GM19023 (cell line): ENCODE data around the gene C6orf15.

ENCODE experiments used
- ATAC-seq: cut with Tn5 transposase; IDR thresholded peaks from one replicate; pipeline ENCODE4 v1.9.1; 2021; ENCODE audit warnings: mild to moderate bottlenecking, moderate library complexity; ENCODE audit not compliant: unreplicated experiment

The C6orf15 gene

GRCh38 chr6:31110825-31111582 lies 1.4 kb downstream of the C6orf15 start:
- no peak for ATAC-seq

- ATAC-seq = no peak
Observed at GRCh38 chr6:31107052-31107451, 5.3 kb downstream of the C6orf15 start.

GRCh38 chr6:31103136-31103535 lies 9.2 kb downstream of the C6orf15 start:
- no peak for ATAC-seq

- ATAC-seq = no peak
Observed at GRCh38 chr6:31098449-31098938, 13.9 kb downstream of the C6orf15 start.

GRCh38 chr6:31096656-31097055 lies 15.7 kb downstream of the C6orf15 start:
- ATAC-seq = no peak

GRCh38 chr6:31096215-31096614 lies 16.2 kb downstream of the C6orf15 start:
- ATAC-seq = no peak

GRCh38 chr6:31094389-31094881 lies 17.9 kb downstream of the C6orf15 start:
- no peak for ATAC-seq

- no peak for ATAC-seq
Observed at GRCh38 chr6:31092769-31093505, 19.4 kb downstream of the C6orf15 start.

- no peak for ATAC-seq
Observed at GRCh38 chr6:31092238-31092637, 20.1 kb downstream of the C6orf15 start.

- ATAC-seq = no peak
Observed at GRCh38 chr6:31091680-31092079, 20.7 kb downstream of the C6orf15 start.

- ATAC-seq = no peak
Observed at GRCh38 chr6:31090973-31091364, 21.4 kb downstream of the C6orf15 start.

GRCh38 chr6:31090275-31090972 lies 22.0 kb downstream of the C6orf15 start:
- ATAC-seq = no peak

- ATAC-seq = peak; percentile 57
Observed at GRCh38 chr6:31087494-31088089, 24.8 kb downstream of the C6orf15 start.

- ATAC-seq = no peak
Observed at GRCh38 chr6:31086788-31087440, 25.5 kb downstream of the C6orf15 start.

GRCh38 chr6:31083742-31084354 lies 28.5 kb downstream of the C6orf15 start:
- ATAC-seq = no peak

GRCh38 chr6:31081872-31082271 lies 30.5 kb downstream of the C6orf15 start:
- no peak for ATAC-seq

GRCh38 chr6:31079656-31080261 lies 32.6 kb downstream of the C6orf15 start:
- no peak for ATAC-seq

GRCh38 chr6:31076611-31077010 lies 35.8 kb downstream of the C6orf15 start:
- no peak for ATAC-seq

GRCh38 chr6:31075528-31075927 lies 36.8 kb downstream of the C6orf15 start:
- no peak for ATAC-seq

GRCh38 chr6:31074401-31074800 lies 38.0 kb downstream of the C6orf15 start:
- no peak for ATAC-seq
